Measurements from ENCODE around the gene UBTD1.

The UBTD1 gene

DNA sequence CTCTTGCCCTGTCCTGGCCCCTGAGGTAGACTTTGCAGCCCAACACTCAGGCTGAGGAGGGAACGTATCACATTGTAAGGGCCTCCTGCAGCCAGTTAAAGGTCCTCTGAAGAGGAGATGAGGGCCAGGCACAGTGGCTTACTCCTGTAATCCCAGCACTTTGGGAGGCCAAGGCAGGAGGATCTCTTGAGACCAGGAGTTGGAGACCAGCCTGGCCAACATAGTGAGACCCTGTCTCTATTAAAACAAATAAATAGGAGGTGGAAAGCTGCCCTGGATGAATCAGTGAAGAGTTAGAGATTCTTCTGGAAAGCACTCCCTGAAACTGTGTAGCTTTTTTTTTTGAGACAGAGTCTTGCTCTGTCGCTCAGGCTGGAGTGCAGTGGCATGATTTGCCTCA lies 88.5 kb downstream of the UBTD1 start:
- no peak for DNase-seq (ENCODE audit: low read depth)
- TF ChIP-seq, protein P1, sequence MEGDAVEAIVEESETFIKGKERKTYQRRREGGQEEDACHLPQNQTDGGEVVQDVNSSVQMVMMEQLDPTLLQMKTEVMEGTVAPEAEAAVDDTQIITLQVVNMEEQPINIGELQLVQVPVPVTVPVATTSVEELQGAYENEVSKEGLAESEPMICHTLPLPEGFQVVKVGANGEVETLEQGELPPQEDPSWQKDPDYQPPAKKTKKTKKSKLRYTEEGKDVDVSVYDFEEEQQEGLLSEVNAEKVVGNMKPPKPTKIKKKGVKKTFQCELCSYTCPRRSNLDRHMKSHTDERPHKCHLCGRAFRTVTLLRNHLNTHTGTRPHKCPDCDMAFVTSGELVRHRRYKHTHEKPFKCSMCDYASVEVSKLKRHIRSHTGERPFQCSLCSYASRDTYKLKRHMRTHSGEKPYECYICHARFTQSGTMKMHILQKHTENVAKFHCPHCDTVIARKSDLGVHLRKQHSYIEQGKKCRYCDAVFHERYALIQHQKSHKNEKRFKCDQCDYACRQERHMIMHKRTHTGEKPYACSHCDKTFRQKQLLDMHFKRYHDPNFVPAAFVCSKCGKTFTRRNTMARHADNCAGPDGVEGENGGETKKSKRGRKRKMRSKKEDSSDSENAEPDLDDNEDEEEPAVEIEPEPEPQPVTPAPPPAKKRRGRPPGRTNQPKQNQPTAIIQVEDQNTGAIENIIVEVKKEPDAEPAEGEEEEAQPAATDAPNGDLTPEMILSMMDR (IDR thresholded peaks at IDR 0.05; ENCODE audit: insufficient read depth, low read depth, low read length, missing control alignments) = no peak
- H3K4me3 ChIP-seq (ENCODE audit: low read length) = no peak overlapping the region

DNA sequence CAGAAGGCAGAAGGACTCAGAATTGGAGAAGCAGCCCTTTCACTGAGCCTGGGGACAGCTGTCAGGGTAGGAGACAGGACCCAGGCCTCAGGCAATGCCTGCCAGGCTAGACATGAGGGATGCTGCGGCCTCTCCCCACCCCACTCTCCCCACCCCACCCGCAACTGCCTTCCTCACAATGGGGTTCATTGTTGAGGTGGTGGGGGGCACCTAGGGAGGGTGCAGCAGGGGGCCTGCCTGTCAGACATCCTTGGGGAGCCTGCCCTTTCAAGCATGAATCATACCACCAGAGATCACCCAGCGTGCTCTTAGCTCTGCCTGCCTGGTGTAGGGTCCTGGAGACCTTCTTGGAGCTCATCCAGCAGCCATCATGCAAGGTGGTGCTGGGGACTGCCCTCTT lies 90.8 kb downstream of the UBTD1 start, which contains the start of gene C10orf62:
TSS of gene C10orf62 (plus strand) at position 243 of the 400 bp plus-strand sequence. CDS start 177 bp downstream, outside the sequence.
- no peak within 1 kb of the TSS for H3K4me3 ChIP-seq (ENCODE audit: low read length)
- TF ChIP-seq, protein P1 (IDR thresholded peaks at IDR 0.05; ENCODE audit: insufficient read depth, low read depth, low read length, missing control alignments) = no peak
- DNase-seq (ENCODE audit: low read depth) = no peak

DNA sequence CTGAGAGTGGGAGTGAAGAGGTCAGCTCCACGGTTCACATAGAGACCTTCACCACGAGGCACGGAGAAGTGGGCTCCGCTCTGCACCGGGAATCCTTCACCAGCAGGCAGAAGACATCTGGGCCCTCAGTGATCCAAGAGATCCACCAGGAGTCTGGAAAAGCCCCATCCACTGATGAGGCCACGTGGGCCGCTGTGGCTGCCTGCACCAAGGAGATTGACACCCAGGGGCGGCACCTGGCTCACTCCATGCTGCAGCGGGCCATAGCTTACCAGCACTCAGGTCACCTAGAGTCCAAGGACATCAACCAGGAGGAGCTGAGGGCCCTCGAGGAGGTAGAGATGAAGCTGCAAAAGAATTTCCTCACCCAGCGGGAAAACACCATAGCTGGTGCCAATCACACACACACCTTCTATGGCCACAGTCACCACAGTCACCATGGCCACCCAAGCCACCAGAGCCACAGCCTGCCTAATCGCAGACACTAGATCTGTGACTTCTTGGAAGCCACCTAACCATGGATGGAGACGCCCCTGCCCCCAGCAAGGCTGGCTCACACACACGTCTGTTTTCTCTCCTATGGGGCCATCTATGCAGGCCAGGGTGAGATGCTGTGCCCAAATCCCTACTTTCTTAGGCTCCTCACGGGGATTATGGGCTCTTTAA lies 91.5 kb downstream of the UBTD1 start:
- H3K4me3 ChIP-seq (ENCODE audit: low read length) = no peak overlapping the region
- DNase-seq (ENCODE audit: low read depth) = no peak
- TF ChIP-seq, protein P1 (IDR thresholded peaks at IDR 0.05; ENCODE audit: insufficient read depth, low read depth, low read length, missing control alignments) = no peak

DNA sequence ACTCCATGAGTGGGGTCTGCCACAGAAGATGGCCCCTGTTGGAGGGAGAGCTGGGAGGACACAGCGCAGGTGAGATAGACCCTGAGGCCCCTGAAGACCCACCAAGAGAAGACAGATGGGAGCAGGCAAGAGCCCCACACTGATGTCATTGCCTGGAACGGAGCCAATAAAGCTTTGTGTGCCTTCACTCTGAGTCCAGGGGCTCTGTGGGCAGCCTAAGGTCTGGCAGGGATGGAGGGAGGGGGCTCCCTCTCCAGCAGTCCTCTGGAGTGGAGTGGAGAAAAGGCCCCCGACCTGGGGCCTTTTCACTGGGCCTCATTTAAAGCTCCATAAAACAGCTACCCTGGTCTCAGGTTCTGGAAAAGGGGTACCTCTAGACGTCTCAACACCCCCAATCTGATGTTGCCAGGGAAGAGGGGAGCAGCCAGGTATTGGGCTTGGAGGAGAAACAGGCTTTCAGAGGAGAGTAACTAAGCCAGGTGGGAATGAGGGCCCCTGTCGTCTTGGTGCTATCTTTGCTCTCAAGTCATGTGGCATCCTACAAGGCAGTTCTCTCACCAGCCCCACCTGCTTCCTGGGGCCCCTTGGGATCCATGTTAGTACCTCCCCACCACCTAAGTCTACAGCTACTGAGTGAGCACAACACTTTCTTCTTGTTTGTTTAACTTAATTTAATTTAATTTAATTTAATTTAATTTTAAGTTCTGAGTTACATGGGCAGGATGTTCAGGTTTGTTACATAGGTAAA lies 92.2 kb downstream of the UBTD1 start:
- no peak for DNase-seq (ENCODE audit: low read depth)
- TF ChIP-seq, protein P1 (IDR thresholded peaks at IDR 0.05; ENCODE audit: insufficient read depth, low read depth, low read length, missing control alignments) = no peak
- H3K4me3 ChIP-seq (ENCODE audit: low read length) = no peak overlapping the region

DNA sequence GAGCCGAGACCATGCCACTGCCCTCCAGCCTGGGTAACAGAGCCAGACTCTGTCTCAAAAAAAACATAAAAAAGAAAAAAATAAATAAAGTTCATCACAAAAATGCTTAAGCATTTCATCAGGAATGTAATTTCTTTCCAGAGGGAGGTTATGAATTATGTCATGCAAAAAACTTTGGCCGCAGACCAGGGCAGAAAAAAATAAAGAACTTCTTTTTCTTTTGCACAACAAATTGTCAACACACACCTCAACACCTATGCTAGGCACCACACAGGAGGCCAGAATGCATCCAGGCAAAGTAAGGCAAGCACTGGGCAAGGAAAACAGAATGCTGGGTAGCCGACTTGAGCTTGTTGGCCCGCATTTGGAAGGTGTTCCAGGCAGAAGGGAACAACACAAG lies 94.7 kb downstream of the UBTD1 start:
- no peak for DNase-seq (ENCODE audit: low read depth)
- TF ChIP-seq, protein P1 (IDR thresholded peaks at IDR 0.05; ENCODE audit: insufficient read depth, low read depth, low read length, missing control alignments) = no peak
- H3K4me3 ChIP-seq (ENCODE audit: low read length) = no peak overlapping the region

DNA sequence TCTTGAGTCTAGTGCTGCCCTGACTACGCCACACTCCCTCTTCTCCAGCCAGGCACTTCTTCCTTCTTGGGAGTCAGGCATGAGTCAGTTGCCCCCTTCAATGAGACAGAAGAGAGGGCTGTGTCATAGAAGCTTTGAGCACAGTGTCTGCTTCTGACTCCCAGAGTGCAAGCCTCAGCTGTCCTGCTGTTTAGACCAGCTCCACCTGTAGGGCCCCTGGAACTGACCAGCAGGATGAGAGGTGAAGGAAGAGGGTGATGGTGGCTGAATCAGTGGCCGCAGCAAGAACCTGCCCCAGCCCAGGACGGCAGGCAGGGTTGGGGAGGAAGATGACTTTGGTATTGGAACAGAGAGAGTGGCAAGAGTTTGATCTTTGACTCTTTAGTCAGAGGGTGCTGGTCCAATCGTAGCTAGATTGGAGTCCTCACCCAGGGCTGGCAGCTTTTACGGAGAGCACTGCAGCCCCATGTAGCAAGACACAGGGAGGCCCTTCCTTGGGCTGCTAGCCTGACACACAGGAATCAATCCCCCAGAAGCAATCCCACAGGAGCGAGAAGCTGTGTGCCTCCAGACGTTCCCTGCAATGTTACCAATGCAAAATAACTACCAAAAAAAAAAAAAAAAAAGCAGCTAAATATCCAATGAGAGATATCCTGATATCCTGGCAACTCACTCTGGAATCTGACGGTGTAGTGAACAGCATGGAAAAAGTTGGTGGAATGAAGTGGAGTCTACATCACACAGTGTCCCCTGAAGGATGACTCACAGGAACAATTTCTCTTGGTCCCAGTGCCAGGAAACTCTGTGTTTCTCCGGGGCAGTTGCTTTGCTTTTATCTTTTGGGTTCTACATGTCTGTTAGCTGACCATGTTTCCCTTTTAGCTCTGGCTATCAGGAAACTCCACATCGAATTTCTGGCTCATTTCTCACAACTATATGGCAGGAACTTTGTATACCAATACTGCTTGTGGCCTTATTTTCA lies 97.7 kb downstream of the UBTD1 start:
- peak; percentile 92 for DNase-seq (ENCODE audit: low read depth)
- no peak overlapping the region for H3K4me3 ChIP-seq (ENCODE audit: low read length)
- TF ChIP-seq, protein P1 (IDR thresholded peaks at IDR 0.05; ENCODE audit: insufficient read depth, low read depth, low read length, missing control alignments) = no peak
